Activated CD4-positive, alpha-beta memory T cell treated with anti-CD3 and anti-CD28 coated beads for 36 hours (primary cell): ENCODE results near the gene SORCS3. TPM values are rescaled to one million over a fixed set of nuclear protein-coding genes. Genes with fewer than 3 reads are reported as not detected.

Experiments
- CTCF ChIA-PET: fragments of 350-600 bp; sonication (Branson Sonifier 250); formaldehyde crosslinking; loops from one replicate; lab custom pipeline; 2021; ENCODE audit warnings: antibody characterized with exemption, inconsistent platforms; lab: Charles Lee
- POLR2A ChIA-PET: fragments of 350-600 bp; sonication (Branson Sonifier 250); formaldehyde crosslinking; loops from one replicate; lab custom pipeline; 2021; ENCODE audit warnings: antibody characterized with exemption; lab: Charles Lee
- DNase-seq: peaks from one replicate; pipeline ENCODE4 v3.0.0-alpha.2; 2020
- H3K27ac Mint-ChIP-seq: one replicate; pipeline ENCODE4 v1.8.0; 2021; ENCODE audit warnings: mixed read lengths
- H3K27me3 Mint-ChIP-seq: one replicate; pipeline ENCODE4 v1.8.0; 2021; ENCODE audit warnings: mixed read lengths
- H3K36me3 Mint-ChIP-seq: one replicate; pipeline ENCODE4 v1.8.0; 2021; ENCODE audit warnings: mixed read lengths
- H3K4me1 Mint-ChIP-seq: one replicate; pipeline ENCODE4 v1.8.0; 2021; ENCODE audit warnings: low read depth, mixed read lengths
- H3K4me3 Mint-ChIP-seq: one replicate; pipeline ENCODE4 v1.8.0; 2021; ENCODE audit warnings: mild to moderate bottlenecking, mixed read lengths
- H3K9me3 Mint-ChIP-seq: one replicate; pipeline ENCODE4 v1.8.0; 2021; ENCODE audit warnings: mixed read lengths
- intact Hi-C: fragments of 100-400 bp; cut with micrococcal nuclease; formaldehyde crosslinking; loops from one replicate; pipeline ENCODE4 v1.15.1; 2023
- total RNA-seq, 2 experiments: library from RNA; stranded (reverse); gene quantifications; one replicate each; pipeline ENCODE4 v1.2.3, GENCODE V29; 2021

SORCS3 gene
- total RNA-seq, 2 experiments from 2014 or later: not detected

DNA sequence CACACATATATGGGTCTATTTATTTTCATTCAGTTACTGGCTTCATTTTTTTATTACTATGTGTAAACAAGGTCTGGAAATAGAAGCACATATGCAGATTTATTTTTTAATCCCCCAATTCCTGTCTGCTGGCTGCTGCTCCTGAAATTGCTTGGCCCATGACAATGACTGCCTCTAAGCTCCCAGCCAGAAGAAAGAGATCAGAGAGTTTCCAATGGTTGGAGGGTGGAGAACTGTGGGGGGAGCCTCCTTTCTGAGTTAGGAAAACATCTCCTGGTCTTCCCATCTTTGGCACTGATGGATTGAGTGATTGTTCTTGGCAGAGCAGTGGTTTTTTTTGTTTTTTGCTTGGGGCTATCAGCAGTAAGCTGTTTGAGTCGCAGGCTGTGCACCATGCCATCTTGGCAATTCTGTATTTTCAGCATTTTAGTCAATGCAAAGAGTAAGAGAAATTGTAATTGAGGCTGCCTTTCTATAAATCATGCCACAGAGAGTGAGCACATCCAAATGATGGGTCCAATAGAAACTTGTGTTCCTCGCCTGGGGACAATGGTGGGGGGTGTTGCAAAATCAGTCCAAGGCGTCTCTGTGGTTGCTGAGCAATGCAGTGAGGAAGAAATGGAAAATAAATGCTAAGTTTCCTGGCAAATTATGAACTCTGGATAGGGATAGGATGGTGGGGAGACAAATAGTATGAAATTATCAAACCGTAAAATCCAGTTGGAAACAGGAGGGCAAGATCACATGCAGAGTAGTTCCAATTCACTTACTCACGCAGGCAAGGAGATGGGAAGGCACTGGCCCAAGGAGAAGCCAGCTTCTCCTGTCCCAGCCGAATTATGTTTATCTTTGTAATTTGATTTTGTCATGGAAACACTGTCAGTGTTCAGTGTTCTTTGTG, 382.4 kb downstream of the SORCS3 start:
- ChIA-PET POLR2A (no interaction called here), CTCF (no interaction called here)
- no peaks in the 10 kb centered on the region for H3K27me3 Mint-ChIP-seq
- H3K36me3 Mint-ChIP-seq: no peaks in the 10 kb centered on the region
- DNase-seq: no peak
- no peak overlapping the region for H3K4me3 Mint-ChIP-seq
- H3K4me1 Mint-ChIP-seq: no peaks in the 10 kb centered on the region
- intact Hi-C loops: no loop called here
- no peak overlapping the region for H3K27ac Mint-ChIP-seq
- H3K9me3 Mint-ChIP-seq: no peaks in the 10 kb centered on the region

DNA sequence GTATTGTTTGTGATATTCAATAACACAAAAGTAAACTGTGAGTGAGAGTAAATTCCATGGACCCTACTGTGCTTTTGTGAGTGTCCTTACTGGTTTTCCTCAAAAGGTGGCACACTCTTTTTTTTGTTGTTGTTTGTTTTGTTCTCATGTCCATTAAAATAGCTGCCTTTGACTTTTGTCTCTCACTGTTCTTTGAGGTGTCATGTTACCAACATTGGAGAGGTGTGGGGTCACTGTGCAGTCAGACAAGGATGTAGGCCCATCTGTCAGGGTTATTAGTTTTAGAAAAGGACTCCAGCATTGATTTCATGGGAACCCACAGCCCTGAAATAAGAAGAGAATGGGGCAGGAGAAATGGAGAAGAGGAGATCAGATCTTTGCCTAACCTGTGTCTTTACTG, 383.1 kb downstream of the SORCS3 start:
- no peak overlapping the region for H3K4me3 Mint-ChIP-seq
- H3K36me3 Mint-ChIP-seq: no peaks in the 10 kb centered on the region
- H3K9me3 Mint-ChIP-seq: no peaks in the 10 kb centered on the region
- ChIA-PET CTCF (no interaction called here), POLR2A (no interaction called here)
- H3K4me1 Mint-ChIP-seq: no peaks in the 10 kb centered on the region
- H3K27me3 Mint-ChIP-seq: no peaks in the 10 kb centered on the region
- intact Hi-C loops: no loop called here
- DNase-seq: no peak
- no peak overlapping the region for H3K27ac Mint-ChIP-seq

DNA sequence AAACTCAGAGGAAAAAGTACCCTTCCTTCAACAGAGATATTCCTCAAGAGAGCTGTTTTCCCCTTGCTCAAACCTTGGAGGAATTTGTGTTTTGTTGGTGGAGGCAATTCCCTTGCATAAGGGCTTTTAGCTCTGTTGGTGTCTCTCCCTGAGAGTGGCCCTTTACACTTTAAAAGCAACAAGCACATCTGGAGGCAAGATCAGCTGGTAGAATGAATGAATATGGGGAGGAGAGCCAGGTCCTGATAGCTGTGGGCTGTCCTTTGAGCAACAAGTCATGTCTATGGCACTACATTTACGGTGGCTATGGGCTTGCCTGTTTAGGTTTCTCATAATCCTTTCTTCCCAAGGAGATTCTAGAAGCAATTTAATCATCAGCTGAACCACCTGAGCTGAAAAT, 384.0 kb downstream of the SORCS3 start:
- Mint-ChIP-seq H3K27me3 (no peaks in the 10 kb centered on the region), H3K4me1 (no peaks in the 10 kb centered on the region), H3K9me3 (no peaks in the 10 kb centered on the region), H3K36me3 (no peaks in the 10 kb centered on the region), H3K4me3 (no peak overlapping the region), H3K27ac (no peak overlapping the region)
- DNase-seq: no peak
- intact Hi-C loops: no loop called here
- ChIA-PET POLR2A (no interaction called here), CTCF (no interaction called here)

DNA sequence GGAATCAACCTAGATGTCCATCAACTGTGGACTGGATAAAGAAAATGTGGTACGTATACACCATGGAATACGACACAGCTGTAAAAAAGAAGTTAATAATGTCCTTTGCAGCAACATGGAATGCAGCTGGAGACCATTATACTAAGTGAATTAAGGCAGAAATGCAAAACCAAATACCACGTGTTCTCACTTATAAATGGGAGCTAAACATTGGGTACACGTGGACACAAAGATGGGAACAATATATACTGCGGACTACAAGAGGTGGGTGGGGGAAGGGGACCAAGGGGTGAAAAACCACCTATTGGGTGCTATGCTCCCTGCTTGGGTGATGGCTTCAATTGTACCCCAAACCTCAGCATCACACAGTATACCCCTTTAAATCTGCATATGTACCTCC, 385.5 kb downstream of the SORCS3 start:
- no peaks in the 10 kb centered on the region for H3K9me3 Mint-ChIP-seq
- DNase-seq: no peak
- no peaks in the 10 kb centered on the region for H3K4me1 Mint-ChIP-seq
- H3K4me3 Mint-ChIP-seq: no peak overlapping the region
- POLR2A ChIA-PET: no interaction called here
- no peak overlapping the region for H3K27ac Mint-ChIP-seq
- H3K36me3 Mint-ChIP-seq: no peaks in the 10 kb centered on the region
- H3K27me3 Mint-ChIP-seq: no peaks in the 10 kb centered on the region
- CTCF ChIA-PET: no interaction called here
- intact Hi-C loops: no loop called here

DNA sequence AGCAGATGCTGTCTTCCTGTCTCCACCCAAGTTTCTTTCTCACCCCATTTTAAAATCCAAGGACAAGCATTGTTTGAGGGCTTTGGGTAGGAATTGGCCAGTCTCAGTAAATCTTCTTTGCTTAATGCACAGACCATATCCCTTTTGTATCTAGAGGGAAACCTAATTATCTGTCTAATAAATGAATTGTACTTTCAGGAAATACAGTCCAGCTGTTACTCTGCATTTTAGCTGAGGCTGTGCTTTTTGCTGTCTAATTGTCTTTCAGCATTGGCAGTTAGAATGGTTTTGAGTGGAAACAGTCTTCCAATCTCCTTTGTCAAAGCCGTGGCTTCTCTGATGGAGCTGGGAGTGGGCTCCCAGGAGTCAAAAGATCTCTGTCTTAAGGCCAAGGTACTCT, 388.2 kb downstream of the SORCS3 start:
- intact Hi-C loops: no loop called here
- H3K36me3 Mint-ChIP-seq: no peaks in the 10 kb centered on the region
- no peak for DNase-seq
- ChIA-PET CTCF (no interaction called here), POLR2A (no interaction called here)
- H3K4me1 Mint-ChIP-seq: no peaks in the 10 kb centered on the region
- H3K4me3 Mint-ChIP-seq: no peak overlapping the region
- no peaks in the 10 kb centered on the region for H3K27me3 Mint-ChIP-seq
- no peaks in the 10 kb centered on the region for H3K9me3 Mint-ChIP-seq
- H3K27ac Mint-ChIP-seq: no peak overlapping the region

DNA sequence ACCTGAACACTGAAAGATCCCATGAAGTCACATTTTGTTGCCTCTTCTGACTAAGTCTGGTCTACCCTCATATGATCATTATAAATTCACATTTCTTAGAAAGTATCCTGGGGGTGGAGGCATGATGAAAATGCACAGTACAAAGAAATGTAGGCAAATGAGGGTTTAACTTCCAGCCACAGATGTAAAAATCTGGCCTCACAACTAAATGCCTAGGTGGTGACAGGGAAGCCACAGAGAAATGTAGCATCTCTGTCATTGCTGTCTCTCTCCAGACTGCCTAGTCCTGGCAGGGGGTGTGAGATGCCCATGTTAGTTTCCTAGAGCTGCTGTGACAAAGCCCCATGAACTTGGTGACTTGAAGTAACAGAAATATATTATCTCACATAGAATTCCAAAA, 395.9 kb downstream of the SORCS3 start:
- Mint-ChIP-seq H3K36me3 (no peaks in the 10 kb centered on the region), H3K9me3 (no peaks in the 10 kb centered on the region), H3K27ac (no peak overlapping the region), H3K4me3 (no peak overlapping the region), H3K27me3 (no peaks in the 10 kb centered on the region), H3K4me1 (no peaks in the 10 kb centered on the region)
- POLR2A ChIA-PET: no interaction called here
- CTCF ChIA-PET: no interaction called here
- DNase-seq: no peak
- intact Hi-C loops: no loop called here

DNA sequence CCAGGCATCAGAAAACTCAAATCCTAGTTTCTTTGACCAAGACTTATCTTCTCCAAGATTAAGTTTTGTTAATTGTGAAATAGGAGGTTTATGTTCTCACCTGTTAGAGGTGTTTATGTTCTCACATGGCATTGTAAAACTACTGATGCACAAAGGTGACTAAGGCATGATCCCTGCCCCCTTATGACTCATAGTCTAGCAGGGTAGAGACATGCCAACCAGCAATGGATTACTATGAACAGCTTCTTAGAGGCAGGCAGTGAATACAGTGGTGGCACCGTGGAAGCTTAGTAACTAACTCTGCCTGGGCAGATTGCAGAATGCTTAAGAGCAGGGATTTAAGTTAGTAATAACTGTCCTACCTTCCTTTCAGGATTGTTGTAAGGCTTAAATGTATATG, 400.9 kb downstream of the SORCS3 start:
- Mint-ChIP-seq H3K27ac (no peak overlapping the region), H3K4me3 (no peak overlapping the region), H3K27me3 (no peaks in the 10 kb centered on the region), H3K4me1 (no peaks in the 10 kb centered on the region), H3K9me3 (no peaks in the 10 kb centered on the region), H3K36me3 (no peaks in the 10 kb centered on the region)
- intact Hi-C loops: no loop called here
- DNase-seq: no peak
- POLR2A ChIA-PET: no interaction called here
- CTCF ChIA-PET: no interaction called here

DNA sequence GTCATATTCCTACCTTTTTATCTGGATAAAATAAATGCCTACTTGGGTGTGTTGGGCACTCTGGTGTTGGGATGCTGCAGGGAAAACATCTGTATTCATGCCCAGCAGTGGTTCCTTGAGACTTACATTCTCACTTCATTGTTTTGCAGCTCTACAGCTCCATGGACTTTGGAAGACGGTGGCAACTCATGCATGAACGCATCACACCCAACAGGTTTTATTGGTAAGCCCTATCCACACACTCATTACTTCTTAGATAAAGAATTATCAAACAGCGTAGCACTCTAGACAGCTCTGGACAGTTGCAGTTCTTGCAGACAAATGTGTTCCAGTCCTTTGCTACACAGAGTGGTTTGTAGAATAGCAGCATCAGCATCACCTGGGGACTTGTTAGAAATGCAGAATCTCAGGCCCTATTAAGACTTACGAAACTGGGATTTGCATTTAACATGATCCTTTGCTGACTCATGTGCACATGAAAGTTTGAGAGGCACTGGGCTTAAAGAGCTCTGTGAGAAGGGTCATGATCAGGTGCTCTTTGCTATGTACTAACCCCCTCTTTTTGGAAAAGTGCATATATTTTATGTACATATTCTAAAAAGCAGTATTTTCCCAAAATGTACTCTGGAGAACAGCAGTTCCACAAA, 401.9 kb downstream of the SORCS3 start:
- no peaks in the 10 kb centered on the region for H3K27me3 Mint-ChIP-seq
- no peaks in the 10 kb centered on the region for H3K36me3 Mint-ChIP-seq
- H3K4me1 Mint-ChIP-seq: no peaks in the 10 kb centered on the region
- ChIA-PET CTCF (no interaction called here), POLR2A (no interaction called here)
- DNase-seq: no peak
- intact Hi-C loops: no loop called here
- H3K4me3 Mint-ChIP-seq: no peak overlapping the region
- peaks cover 3% of the 10 kb centered on the region for H3K9me3 Mint-ChIP-seq
- no peak overlapping the region for H3K27ac Mint-ChIP-seq

DNA sequence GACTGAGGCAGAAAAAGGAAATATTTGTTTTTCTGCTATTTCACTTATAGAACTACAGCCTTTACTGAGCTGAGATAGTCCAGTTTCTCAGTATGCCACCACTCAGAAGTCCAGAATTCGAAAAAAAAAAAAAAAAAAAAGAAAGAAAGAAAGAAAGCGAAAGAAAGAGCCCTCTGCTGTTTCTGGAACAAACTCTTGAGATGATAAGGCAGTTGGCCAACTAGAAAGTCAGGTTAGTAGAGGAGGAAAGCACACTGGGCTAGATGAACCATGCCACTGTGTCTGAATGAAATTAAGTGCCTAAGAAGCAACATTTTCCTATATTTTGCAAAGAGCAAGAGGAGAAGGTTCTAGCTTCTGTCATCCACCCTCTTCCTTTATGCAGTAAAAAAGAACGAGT, 403.8 kb downstream of the SORCS3 start:
- H3K27me3 Mint-ChIP-seq: no peaks in the 10 kb centered on the region

DNA sequence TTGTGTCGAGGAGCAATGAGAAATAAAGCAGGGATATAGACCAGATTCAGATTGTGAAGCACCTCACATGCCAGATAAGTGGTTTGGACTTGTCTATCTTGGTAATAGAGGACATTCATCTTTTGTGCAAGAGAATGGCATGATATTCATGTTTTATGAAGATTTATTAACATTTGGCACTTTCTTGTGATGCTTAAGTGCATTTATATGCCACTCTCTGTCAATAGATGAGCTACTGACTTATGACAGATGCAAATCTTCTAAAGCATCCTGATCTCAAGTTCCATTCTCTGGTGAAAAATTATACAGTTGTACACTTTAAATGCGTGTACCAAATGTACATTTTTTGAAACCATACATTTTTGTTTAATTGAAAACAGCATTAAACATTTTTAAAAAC, 415.3 kb downstream of the SORCS3 start:
- no peak for DNase-seq
- Mint-ChIP-seq H3K4me3 (no peak overlapping the region), H3K36me3 (peaks cover 3% of the 10 kb centered on the region), H3K27ac (no peak overlapping the region), H3K9me3 (peaks cover 14% of the 10 kb centered on the region), H3K4me1 (no peaks in the 10 kb centered on the region), H3K27me3 (no peaks in the 10 kb centered on the region)
- intact Hi-C loops: no loop called here
- POLR2A ChIA-PET: no interaction called here
- CTCF ChIA-PET: no interaction called here

More for the DNA sequence above, 403.8 kb downstream of the SORCS3 start:
- ChIA-PET POLR2A (no interaction called here), CTCF (no interaction called here)
- no peak for DNase-seq
- Mint-ChIP-seq H3K9me3 (peaks cover 3% of the 10 kb centered on the region), H3K27ac (no peak overlapping the region), H3K36me3 (no peaks in the 10 kb centered on the region), H3K4me3 (no peak overlapping the region), H3K4me1 (no peaks in the 10 kb centered on the region)
- intact Hi-C loops: no loop called here

DNA sequence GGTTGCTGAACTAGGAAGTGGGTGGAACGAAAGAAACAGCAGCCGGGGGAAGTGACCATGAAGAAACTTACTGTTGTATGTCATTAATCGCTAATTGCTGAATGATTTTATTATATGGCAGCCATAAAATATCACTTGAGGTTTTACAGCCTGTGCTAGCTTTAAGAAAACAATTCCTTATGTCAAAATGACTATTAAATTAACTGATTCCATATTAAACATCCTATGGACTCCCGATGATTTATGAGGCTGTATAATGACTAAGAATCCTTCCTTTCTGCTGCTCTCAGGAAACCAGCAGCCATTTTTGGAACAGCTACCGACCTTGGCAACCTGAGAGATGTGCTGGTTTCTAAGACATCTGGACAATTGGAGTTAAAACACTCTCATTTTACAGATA, 421.9 kb downstream of the SORCS3 start:
- Mint-ChIP-seq H3K27me3 (no peaks in the 10 kb centered on the region), H3K36me3 (no peaks in the 10 kb centered on the region), H3K27ac (no peak overlapping the region), H3K4me3 (no peak overlapping the region), H3K4me1 (no peaks in the 10 kb centered on the region), H3K9me3 (no peaks in the 10 kb centered on the region)
- intact Hi-C loops: loop anchor here (5.0 kb wide), 1 partner anchor 629 kb away; no protein-coding TSS in a partner anchor
- ChIA-PET POLR2A (no interaction called here), CTCF (no interaction called here)
- no peak for DNase-seq

DNA sequence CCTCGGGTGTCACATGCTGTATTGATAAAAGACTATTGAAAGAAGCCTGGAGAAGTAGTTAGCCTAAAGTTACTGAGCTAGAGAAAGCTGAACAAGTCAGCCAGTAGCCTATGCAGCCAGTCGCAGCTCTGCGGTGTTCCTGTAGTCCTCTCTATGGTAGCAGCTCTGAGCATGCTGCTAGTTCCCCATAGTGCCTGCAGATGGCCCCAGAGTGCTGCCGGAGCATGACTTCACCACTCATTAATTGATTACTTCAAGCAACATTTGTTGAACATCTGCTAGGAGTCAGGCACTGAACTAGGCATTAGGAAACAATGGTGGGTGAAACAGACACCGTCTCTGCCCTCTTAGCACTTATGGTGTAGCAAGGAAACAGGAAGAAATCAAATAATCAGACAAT, 422.7 kb downstream of the SORCS3 start:
- intact Hi-C loops: loop anchor here (5.0 kb wide), 1 partner anchor 629 kb away; no protein-coding TSS in a partner anchor
- no peaks in the 10 kb centered on the region for H3K36me3 Mint-ChIP-seq
- ChIA-PET CTCF (interaction anchor here (0.5 kb wide), 1 partner anchor 83 kb away, joined by 3 read pairs; no protein-coding TSS in a partner anchor), POLR2A (no interaction called here)
- H3K4me3 Mint-ChIP-seq: no peak overlapping the region
- no peaks in the 10 kb centered on the region for H3K9me3 Mint-ChIP-seq
- no peaks in the 10 kb centered on the region for H3K4me1 Mint-ChIP-seq
- H3K27me3 Mint-ChIP-seq: no peaks in the 10 kb centered on the region
- H3K27ac Mint-ChIP-seq: no peak overlapping the region
- peak; percentile 38 for DNase-seq

DNA sequence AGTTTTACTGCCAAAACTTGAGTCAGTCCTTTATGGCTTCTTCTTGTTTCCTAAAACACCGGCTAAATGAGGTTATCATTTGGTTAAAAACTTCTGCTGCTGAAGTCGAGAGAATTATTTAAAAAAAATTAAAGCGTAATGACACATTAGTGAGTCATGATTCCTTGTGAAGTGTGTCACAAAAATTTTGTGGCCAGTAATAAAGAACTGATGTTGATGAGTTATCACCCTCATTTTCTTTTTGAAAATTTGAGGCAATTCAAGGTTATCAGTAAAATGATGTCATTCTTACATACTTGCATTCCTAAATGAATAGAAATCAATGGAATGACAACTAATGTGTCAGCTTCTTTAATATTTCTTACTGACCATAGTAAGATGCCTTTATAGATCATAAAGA, 427.4 kb downstream of the SORCS3 start:
- Mint-ChIP-seq H3K27ac (no peak overlapping the region), H3K4me3 (no peak overlapping the region), H3K4me1 (no peaks in the 10 kb centered on the region), H3K36me3 (no peaks in the 10 kb centered on the region), H3K27me3 (no peaks in the 10 kb centered on the region), H3K9me3 (no peaks in the 10 kb centered on the region)
- no peak for DNase-seq
- ChIA-PET CTCF (no interaction called here), POLR2A (no interaction called here)
- intact Hi-C loops: no loop called here
